Measurements from ENCODE around the gene CMPK2.

DNA sequence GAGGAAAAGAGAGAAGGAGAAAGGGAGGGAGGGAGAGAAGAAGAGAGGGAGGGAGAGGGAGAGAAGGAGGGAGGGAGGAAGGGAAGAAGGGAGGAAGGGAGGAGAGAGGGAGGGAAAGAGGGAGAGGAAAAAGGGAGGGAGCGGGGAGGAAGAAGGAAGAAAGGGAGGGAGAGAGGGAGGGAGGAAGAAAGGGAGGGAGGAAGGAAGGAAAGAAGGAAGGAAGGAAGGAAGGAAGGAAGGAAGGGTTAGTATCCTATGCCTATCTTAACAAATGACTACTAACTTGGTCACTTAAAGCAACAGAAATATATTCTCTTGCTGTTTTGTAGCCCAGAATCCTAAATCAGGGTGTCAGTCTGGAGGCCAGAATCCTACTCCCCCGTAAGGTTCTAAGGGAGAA is 52.1 kb downstream of the CMPK2 start:
- TF ChIP-seq, protein P1, sequence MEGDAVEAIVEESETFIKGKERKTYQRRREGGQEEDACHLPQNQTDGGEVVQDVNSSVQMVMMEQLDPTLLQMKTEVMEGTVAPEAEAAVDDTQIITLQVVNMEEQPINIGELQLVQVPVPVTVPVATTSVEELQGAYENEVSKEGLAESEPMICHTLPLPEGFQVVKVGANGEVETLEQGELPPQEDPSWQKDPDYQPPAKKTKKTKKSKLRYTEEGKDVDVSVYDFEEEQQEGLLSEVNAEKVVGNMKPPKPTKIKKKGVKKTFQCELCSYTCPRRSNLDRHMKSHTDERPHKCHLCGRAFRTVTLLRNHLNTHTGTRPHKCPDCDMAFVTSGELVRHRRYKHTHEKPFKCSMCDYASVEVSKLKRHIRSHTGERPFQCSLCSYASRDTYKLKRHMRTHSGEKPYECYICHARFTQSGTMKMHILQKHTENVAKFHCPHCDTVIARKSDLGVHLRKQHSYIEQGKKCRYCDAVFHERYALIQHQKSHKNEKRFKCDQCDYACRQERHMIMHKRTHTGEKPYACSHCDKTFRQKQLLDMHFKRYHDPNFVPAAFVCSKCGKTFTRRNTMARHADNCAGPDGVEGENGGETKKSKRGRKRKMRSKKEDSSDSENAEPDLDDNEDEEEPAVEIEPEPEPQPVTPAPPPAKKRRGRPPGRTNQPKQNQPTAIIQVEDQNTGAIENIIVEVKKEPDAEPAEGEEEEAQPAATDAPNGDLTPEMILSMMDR (conservative IDR thresholded peaks at IDR 0.05; ENCODE audit: low read depth, low read length), result no peak
- TF ChIP-seq EZH2 (IDR thresholded peaks at IDR 0.05; ENCODE audit: low read length, unreplicated experiment), result no peak
